K562 (cell line): ENCODE data around the gene RINL. TPM values are rescaled to one million over a fixed set of nuclear protein-coding genes. Genes with fewer than 3 reads are reported as not detected.

Experiments
- CUX1 ChIP-seq: fragments of 200-800 bp; sonication (Bioruptor generic); IDR thresholded peaks from 2 replicates; pipeline ENCODE4 v1.6.1; 2016; ENCODE audit warnings: missing genetic modification characterization, missing compliant biosample characterization
- MTA1 ChIP-seq: fragments of 450-650 bp; IDR thresholded peaks from 2 replicates; pipeline ENCODE4 v1.6.1; 2017; ENCODE audit warnings: borderline replicate concordance
- MTA3 ChIP-seq: fragments of 450-650 bp; formaldehyde crosslinking; IDR thresholded peaks from 2 replicates; pipeline ENCODE4 v1.6.1; 2017; ENCODE audit warnings: mild to moderate bottlenecking, borderline replicate concordance
- PREB ChIP-seq: sonication (generic); formaldehyde crosslinking; IDR thresholded peaks from 2 replicates; pipeline ENCODE4 v1.8.1; 2023; ENCODE audit warnings: mild to moderate bottlenecking, missing genetic modification reagents
- RBM15 ChIP-seq: fragments of 200-400 bp; formaldehyde crosslinking; IDR thresholded peaks from 2 replicates; pipeline ENCODE4 v1.6.1; 2018; ENCODE audit warnings: mild to moderate bottlenecking, low read length, moderate library complexity; ENCODE audit not compliant: insufficient read depth
- RBM25 ChIP-seq: fragments of 200-400 bp; formaldehyde crosslinking; IDR thresholded peaks from 2 replicates; pipeline ENCODE4 v1.6.1; 2018; ENCODE audit warnings: low read length, low read depth, moderate library complexity; ENCODE audit not compliant: severe bottlenecking
- ZNF347 ChIP-seq: fragments of 450-650 bp; formaldehyde crosslinking; IDR thresholded peaks from 2 replicates; pipeline ENCODE4 v1.4.0; 2020; ENCODE audit warnings: low read depth, mild to moderate bottlenecking, moderate library complexity
- ZNF740 ChIP-seq, 3 experiments: fragments of 200-800 bp in 1 of 3; sonication (Bioruptor generic) in 1 of 3; sonication (generic) in 1 of 3; formaldehyde crosslinking in 1 of 3; IDR thresholded peaks; 2 replicates each; pipeline versions ENCODE4 v1.6.1 to v1.8.0; 2016 to 2022; ENCODE audit warnings: mild to moderate bottlenecking in 2 of 3, missing compliant biosample characterization in 2 of 3, missing genetic modification characterization in 2 of 3, missing genetic modification reagents in 1 of 3
- polyA plus RNA-seq, 8 experiments: library from polyadenylated mRNA; depleted of rRNA in 4 of 8; stranded (reverse) in 5 of 8; unstranded in 3 of 8; fragments of >200 nt; fragmentation: Nextera tagmentation in 2 of 8; fragmentation: Illumina TruSeq in 1 of 8; extraction: Ambion mirVana in 2 of 8; extraction: Trizol in 1 of 8; gene quantifications; 2 replicates each; pipeline versions ENCODE4 v1.2.1 to v1.2.3, GENCODE V29; 2011 to 2014; ENCODE audit warnings: inconsistent platforms in 1 of 8, missing spikeins in 1 of 8
- total RNA-seq, 7 experiments: library from RNA; depleted of rRNA in 6 of 7; stranded (reverse); fragments of >200 nt in 6 of 7; fragmentation: Illumina TruSeq in 2 of 7; extraction: Trizol in 2 of 7; gene quantifications; 2 replicates each; pipeline versions ENCODE4 v1.2.1 to v1.2.3, GENCODE V29; 2011 to 2021; ENCODE audit warnings: low replicate concordance in 1 of 7

Gene RINL
- total and polyA plus RNA-seq, 9 of the 15 experiments (the other 6 are each of a cell fraction or from before 2014, with no cell fraction given), result 0.82 to 10.9 (median 4.9) TPM

- TF ChIP-seq ZNF740 (CRISPR knock-in tag; IDR thresholded peaks at IDR 0.05), result no peak
- TF ChIP-seq ZNF740 (tag; IDR thresholded peaks at IDR 0.05), result no peak
- no peak for TF ChIP-seq ZNF347 (CRISPR knock-in tag)
- TF ChIP-seq PREB (CRISPR knock-in tag), result no peak
- TF ChIP-seq MTA3, result no peak
- no peak for TF ChIP-seq MTA1
- TF ChIP-seq RBM25, result no peak
- TF ChIP-seq CUX1 (CRISPR knock-in tag), result no peak
- no peak for TF ChIP-seq RBM15
Observed at GRCh38 chr19:38913958-38914357, 35.9 kb upstream of the RINL start (continued).
